K562 (cell line): ENCODE measurements around the gene EXOC2. TPM values are rescaled to one million over a fixed set of nuclear protein-coding genes. Genes with fewer than 3 reads are reported as not detected.

ENCODE experiments used
- ATAC-seq: fragments of 200-7000 bp; cut with Tn5 transposase; 3 replicates; pipeline ENCODE4 v1.9.1; 2020; ENCODE audit warnings: moderate library complexity
- BruUV-seq: library from RNA; stranded (reverse); fragments of 400-500 nt; replicated peaks from 2 replicates; lab custom pipeline; 2021; lab: Mats Ljungman, UMichigan
- CTCF ChIA-PET: fragments of 300-600 bp; formaldehyde crosslinking; extraction: SDS; loops from one replicate; lab custom pipeline; 2021; ENCODE audit warnings: low intra/inter-chr PET ratio; lab: Yijun Ruan, JAX
- POLR2A ChIA-PET: fragments of 300-600, 350-650 bp; sonication (Branson Sonifier 250); formaldehyde crosslinking; extraction: SDS; loops from one replicate; lab custom pipeline; 2021; ENCODE audit warnings: antibody characterized with exemption, inconsistent platforms; lab: Yijun Ruan, JAX
- DNase-seq, 4 experiments: peaks; one replicate each; pipeline versions ENCODE4 v3.0.0 to v3.0.0-alpha.2; 2011 to 2018; ENCODE audit warnings: low spot score in 3 of 4, mixed read lengths in 3 of 4; ENCODE audit errors: extremely low read depth in 1 of 4
- FAIRE-seq: peaks from 2 replicates; lab custom pipeline; 2011; peaks lifted over from hg19 to GRCh38; lab: Jason Lieb, UNC
- H2AFZ ChIP-seq: 2 replicates; pipeline ENCODE4 v1.6.0; 2011; ENCODE audit warnings: low read depth, low read length, control low read depth, inconsistent platforms
- H3K27ac ChIP-seq: fragments of 200-600 bp; 3 replicates; pipeline ENCODE4 v1.8.0; 2011; ENCODE audit warnings: low read depth, mild to moderate bottlenecking, control low read depth, inconsistent platforms, low read length, moderate library complexity, mixed read lengths; ENCODE audit errors: extremely low read depth
- H3K27me3 ChIP-seq, 2 experiments: fragments of 300-600 bp in 1 of 2; 2 replicates in 1 of 2; 3 replicates in 1 of 2; pipeline versions ENCODE4 v1.6.0 to v1.8.0; 2011; ENCODE audit warnings: inconsistent platforms in 2 of 2, low read length in 2 of 2, mild to moderate bottlenecking in 1 of 2, mixed read lengths in 1 of 2, moderate library complexity in 1 of 2; ENCODE audit not compliant: control insufficient read depth in 2 of 2, insufficient read depth in 2 of 2
- H3K36me3 ChIP-seq: fragments of 300-600 bp; 3 replicates; pipeline ENCODE4 v1.8.0; 2011; ENCODE audit warnings: mild to moderate bottlenecking, low read length, inconsistent platforms; ENCODE audit not compliant: control insufficient read depth, insufficient read depth
- H3K4me1 ChIP-seq, 2 experiments: fragments of 200-600 bp in 1 of 2; replicated peaks in 1 of 2; 2 replicates in 1 of 2; 3 replicates in 1 of 2; pipeline versions ENCODE4 v1.5.1 to v1.8.0; 2011; ENCODE audit warnings: inconsistent platforms in 2 of 2, low read length in 2 of 2, mild to moderate bottlenecking in 1 of 2, mixed read lengths in 1 of 2, moderate library complexity in 1 of 2; ENCODE audit not compliant: control insufficient read depth in 2 of 2, insufficient read depth in 2 of 2
- H3K4me2 ChIP-seq: 2 replicates; pipeline ENCODE4 v1.6.1; 2011; ENCODE audit warnings: low read length, control low read depth, inconsistent platforms, mixed read lengths; ENCODE audit not compliant: insufficient read depth
- H3K4me3 ChIP-seq: fragments of 200-600 bp; sonication (generic), shearing (Covaris generic); 2 replicates; pipeline ENCODE4 v1.5.1; 2016; ENCODE audit warnings: control low read depth, inconsistent platforms
- H3K79me2 ChIP-seq: fragments of 200-600 bp; 3 replicates; pipeline ENCODE4 v1.8.0; 2011; ENCODE audit warnings: low read length, inconsistent platforms; ENCODE audit not compliant: control insufficient read depth, insufficient read depth
- H3K9ac ChIP-seq, 2 experiments: 2 replicates each; pipeline versions ENCODE4 v1.6.0 to v1.6.1; 2011; ENCODE audit warnings: low read depth in 2 of 2, low read length in 2 of 2, control low read depth in 1 of 2, inconsistent platforms in 1 of 2, mild to moderate bottlenecking in 1 of 2, mixed read lengths in 1 of 2; ENCODE audit not compliant: insufficient read depth in 1 of 2
- H3K9me1 ChIP-seq: one replicate; pipeline ENCODE4 v1.6.0; 2011; ENCODE audit warnings: inconsistent platforms, mild to moderate bottlenecking, low read length, moderate library complexity; ENCODE audit not compliant: control insufficient read depth, insufficient read depth
- H3K9me3 ChIP-seq: replicated peaks from 2 replicates; pipeline ENCODE4 v1.5.1; 2011; ENCODE audit warnings: low read depth, low read length, inconsistent platforms; ENCODE audit not compliant: control insufficient read depth, insufficient read depth
- H4K20me1 ChIP-seq: replicated peaks from 2 replicates; pipeline ENCODE4 v1.6.1; 2011; ENCODE audit warnings: low read length, inconsistent platforms, mixed read lengths; ENCODE audit not compliant: control insufficient read depth, insufficient read depth
- ATF7 ChIP-seq: fragments of 450-650 bp; IDR thresholded peaks from 2 replicates; pipeline ENCODE4 v1.7.1; 2014; ENCODE audit warnings: mild to moderate bottlenecking, moderate library complexity
- BDP1 ChIP-seq: IDR thresholded peaks from 3 replicates; pipeline ENCODE4 v1.6.1; 2011; ENCODE audit not compliant: insufficient read length, insufficient read depth
- CBX5 ChIP-seq: IDR thresholded peaks from 2 replicates; pipeline ENCODE4 v1.6.1; 2014; ENCODE audit warnings: low read depth, borderline replicate concordance
- FOSL1 ChIP-seq: fragments of 200-800 bp; sonication (Bioruptor generic); conservative IDR thresholded peaks from 2 replicates; pipeline ENCODE4 v1.6.1; 2016; ENCODE audit warnings: missing genetic modification characterization, missing compliant biosample characterization
- FOXK2 ChIP-seq, 2 experiments: fragments of 450-650 bp; IDR thresholded peaks in 1 of 2; conservative IDR thresholded peaks in 1 of 2; 2 replicates each; pipeline ENCODE4 v1.6.1; 2016; ENCODE audit warnings: low read depth in 2 of 2, mild to moderate bottlenecking in 1 of 2
- MAFG ChIP-seq: fragments of 450-650 bp; conservative IDR thresholded peaks from 2 replicates; pipeline ENCODE4 v1.6.1; 2016; ENCODE audit warnings: missing genetic modification characterization, missing compliant biosample characterization
- MEIS2 ChIP-seq: fragments of 450-650 bp; IDR thresholded peaks from 2 replicates; pipeline ENCODE4 v1.6.1; 2014; ENCODE audit warnings: mild to moderate bottlenecking; ENCODE audit not compliant: partially characterized antibody
- NFE2 ChIP-seq: IDR thresholded peaks from 2 replicates; pipeline ENCODE4 v1.6.1; 2014; ENCODE audit warnings: antibody characterized with exemption, low read depth
- SOX6 ChIP-seq: fragments of 450-650 bp; IDR thresholded peaks from 2 replicates; pipeline ENCODE4 v1.6.1; 2014; ENCODE audit warnings: mild to moderate bottlenecking
- ZNF77 ChIP-seq: fragments of 250-450 bp; sonication (Bioruptor Pico); IDR thresholded peaks from 2 replicates; pipeline ENCODE4 v1.5.0; 2020
- WGBS: fragments of 100-300 bp; shearing (Covaris generic); methylation state at CpG from one replicate; pipeline ENCODE4 v1.1.6; 2016; ENCODE audit warnings: low coverage, mixed read lengths; ENCODE audit not compliant: insufficient coverage; ENCODE audit errors: missing lambda C conversion rate; 5-methylcytosine and 5-hydroxymethylcytosine counted together
- in situ Hi-C: fragments of 300-500 bp; cut with MboI; formaldehyde crosslinking; loops from 4 replicates; pipeline ENCODE4 v1.15.0; 2018; ENCODE audit warnings: inconsistent platforms, mixed read lengths
- intact Hi-C: fragments of 100-400 bp; cut with micrococcal nuclease; formaldehyde crosslinking; loops from 2 replicates; pipeline ENCODE4 v1.14.2; 2022
- polyA plus RNA-seq, 8 experiments: library from polyadenylated mRNA; depleted of rRNA in 4 of 8; stranded (reverse) in 5 of 8; unstranded in 3 of 8; fragments of >200 nt; fragmentation: Nextera tagmentation in 2 of 8; fragmentation: Illumina TruSeq in 1 of 8; extraction: Ambion mirVana in 2 of 8; extraction: Trizol in 1 of 8; gene quantifications; 2 replicates each; pipeline versions ENCODE4 v1.2.1 to v1.2.3, GENCODE V29; 2011 to 2014; ENCODE audit warnings: inconsistent platforms in 1 of 8, missing spikeins in 1 of 8
- total RNA-seq, 7 experiments: library from RNA; depleted of rRNA in 6 of 7; stranded (reverse); fragments of >200 nt in 6 of 7; fragmentation: Illumina TruSeq in 2 of 7; extraction: Trizol in 2 of 7; gene quantifications; 2 replicates each; pipeline versions ENCODE4 v1.2.1 to v1.2.3, GENCODE V29; 2011 to 2021; ENCODE audit warnings: low replicate concordance in 1 of 7
- TF ChIP-seq, protein P1 (sequence below): fragments of 450-650 bp; IDR thresholded peaks from 2 replicates; pipeline ENCODE4 v1.6.1; 2017; ENCODE audit warnings: antibody characterized with exemption, mild to moderate bottlenecking
- TF ChIP-seq, protein P2 (sequence below): fragments of 250-450 bp; sonication (Bioruptor Pico); IDR thresholded peaks from 2 replicates; pipeline ENCODE4 v1.4.0; 2020

EXOC2 gene
- total and polyA plus RNA-seq, 9 of the 15 experiments (the other 6 are each of a cell fraction or from before 2014, with no cell fraction given), result 12.2 to 30.2 (median 24.2) TPM

DNA sequence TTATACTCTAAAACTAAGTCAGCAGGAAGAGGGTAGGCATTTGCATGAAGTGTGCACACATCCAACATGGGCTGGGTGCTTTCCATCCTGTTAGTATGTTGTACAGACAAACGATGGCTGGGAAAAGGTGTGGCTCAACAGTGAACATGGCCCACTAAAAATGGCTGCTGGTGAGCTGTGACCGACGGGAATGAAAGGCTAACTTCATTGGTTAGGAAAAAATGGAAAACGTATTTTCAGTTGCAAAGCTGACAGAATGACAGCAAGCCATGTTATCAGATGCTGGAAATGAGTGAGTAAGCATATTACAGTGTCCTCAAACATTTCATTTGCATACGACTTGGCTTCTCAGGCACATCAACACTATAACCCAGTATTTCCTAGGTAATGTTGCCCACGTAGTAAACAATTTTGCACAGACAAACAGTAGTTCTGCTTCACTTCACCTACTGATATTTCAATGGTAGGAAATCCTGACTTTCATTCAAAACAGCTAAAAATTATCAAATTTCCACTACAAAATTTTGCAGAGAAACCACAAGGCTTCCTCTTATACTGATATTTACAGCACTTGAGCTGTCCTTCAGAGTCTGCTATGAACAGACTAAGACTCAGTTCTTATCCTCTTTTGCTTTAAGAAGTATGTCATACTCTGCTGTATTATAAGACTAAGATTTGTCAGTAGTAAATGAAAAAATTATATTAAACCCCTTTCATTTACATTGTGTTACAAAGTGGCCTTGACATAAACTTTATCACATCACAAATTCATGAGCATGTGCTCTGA is 202.5 kb downstream of the EXOC2 start:
- Histone ChIP-seq H3K4me2 (peak overlapping the region; percentile 33; the same call in 1 of the 2 replicates), H4K20me1 (no peaks in the 10 kb centered on the region), H3K9me3 (no peaks in the 10 kb centered on the region), H3K79me2 (no peaks in the 10 kb centered on the region), H3K4me1 (peaks cover 0 to 7% of the 10 kb centered on the region in 2 experiments; a peak in 3 of 5 replicates), H3K27ac (peak overlapping the region; percentile 40; the same call in 2 of the 3 replicates), H3K27me3 (no peaks in the 10 kb centered on the region), H3K36me3 (no peaks in the 10 kb centered on the region; the same call in 2 of the 3 replicates), H3K4me3 (no peak overlapping the region), H3K9ac (no peak overlapping the region), H3K9me1 (no peaks in the 10 kb centered on the region), H2AFZ (peak overlapping the region; percentile 57)
- CTCF ChIA-PET, result no interaction called here
- no TSS peak for BruUV-seq
- FAIRE-seq, result peak; percentile 42
- intact Hi-C loops, result no loop called here
- ATAC-seq, result peak; percentile 92
- POLR2A ChIA-PET, result interaction anchor here (0.6 to 1.3 kb wide), 3 partner anchors 10 to 16 kb away, joined by 3 read pairs; no protein-coding TSS in a partner anchor
- in situ Hi-C loops, result no loop called here
- 10% methylated on average over 6 of the region's 6 CpGs for WGBS
- DNase-seq, result peak in 2 of 4 experiments; percentile 17 to 49
- peak; percentile 73 for TF ChIP-seq MEIS2
- no peak for TF ChIP-seq ZNF77 (CRISPR knock-in tag)
- TF ChIP-seq ATF7, result peak; percentile 44; the same call in 1 of the 2 replicates
- TF ChIP-seq, protein P1, sequence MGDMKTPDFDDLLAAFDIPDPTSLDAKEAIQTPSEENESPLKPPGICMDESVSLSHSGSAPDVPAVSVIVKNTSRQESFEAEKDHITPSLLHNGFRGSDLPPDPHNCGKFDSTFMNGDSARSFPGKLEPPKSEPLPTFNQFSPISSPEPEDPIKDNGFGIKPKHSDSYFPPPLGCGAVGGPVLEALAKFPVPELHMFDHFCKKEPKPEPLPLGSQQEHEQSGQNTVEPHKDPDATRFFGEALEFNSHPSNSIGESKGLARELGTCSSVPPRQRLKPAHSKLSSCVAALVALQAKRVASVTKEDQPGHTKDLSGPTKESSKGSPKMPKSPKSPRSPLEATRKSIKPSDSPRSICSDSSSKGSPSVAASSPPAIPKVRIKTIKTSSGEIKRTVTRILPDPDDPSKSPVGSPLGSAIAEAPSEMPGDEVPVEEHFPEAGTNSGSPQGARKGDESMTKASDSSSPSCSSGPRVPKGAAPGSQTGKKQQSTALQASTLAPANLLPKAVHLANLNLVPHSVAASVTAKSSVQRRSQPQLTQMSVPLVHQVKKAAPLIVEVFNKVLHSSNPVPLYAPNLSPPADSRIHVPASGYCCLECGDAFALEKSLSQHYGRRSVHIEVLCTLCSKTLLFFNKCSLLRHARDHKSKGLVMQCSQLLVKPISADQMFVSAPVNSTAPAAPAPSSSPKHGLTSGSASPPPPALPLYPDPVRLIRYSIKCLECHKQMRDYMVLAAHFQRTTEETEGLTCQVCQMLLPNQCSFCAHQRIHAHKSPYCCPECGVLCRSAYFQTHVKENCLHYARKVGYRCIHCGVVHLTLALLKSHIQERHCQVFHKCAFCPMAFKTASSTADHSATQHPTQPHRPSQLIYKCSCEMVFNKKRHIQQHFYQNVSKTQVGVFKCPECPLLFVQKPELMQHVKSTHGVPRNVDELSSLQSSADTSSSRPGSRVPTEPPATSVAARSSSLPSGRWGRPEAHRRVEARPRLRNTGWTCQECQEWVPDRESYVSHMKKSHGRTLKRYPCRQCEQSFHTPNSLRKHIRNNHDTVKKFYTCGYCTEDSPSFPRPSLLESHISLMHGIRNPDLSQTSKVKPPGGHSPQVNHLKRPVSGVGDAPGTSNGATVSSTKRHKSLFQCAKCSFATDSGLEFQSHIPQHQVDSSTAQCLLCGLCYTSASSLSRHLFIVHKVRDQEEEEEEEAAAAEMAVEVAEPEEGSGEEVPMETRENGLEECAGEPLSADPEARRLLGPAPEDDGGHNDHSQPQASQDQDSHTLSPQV, result peak; percentile 79
- 0 out of 2 replicates have a peak, but pooled peaks have one; percentile 21 for TF ChIP-seq FOSL1 (tag)
- TF ChIP-seq, protein P2, sequence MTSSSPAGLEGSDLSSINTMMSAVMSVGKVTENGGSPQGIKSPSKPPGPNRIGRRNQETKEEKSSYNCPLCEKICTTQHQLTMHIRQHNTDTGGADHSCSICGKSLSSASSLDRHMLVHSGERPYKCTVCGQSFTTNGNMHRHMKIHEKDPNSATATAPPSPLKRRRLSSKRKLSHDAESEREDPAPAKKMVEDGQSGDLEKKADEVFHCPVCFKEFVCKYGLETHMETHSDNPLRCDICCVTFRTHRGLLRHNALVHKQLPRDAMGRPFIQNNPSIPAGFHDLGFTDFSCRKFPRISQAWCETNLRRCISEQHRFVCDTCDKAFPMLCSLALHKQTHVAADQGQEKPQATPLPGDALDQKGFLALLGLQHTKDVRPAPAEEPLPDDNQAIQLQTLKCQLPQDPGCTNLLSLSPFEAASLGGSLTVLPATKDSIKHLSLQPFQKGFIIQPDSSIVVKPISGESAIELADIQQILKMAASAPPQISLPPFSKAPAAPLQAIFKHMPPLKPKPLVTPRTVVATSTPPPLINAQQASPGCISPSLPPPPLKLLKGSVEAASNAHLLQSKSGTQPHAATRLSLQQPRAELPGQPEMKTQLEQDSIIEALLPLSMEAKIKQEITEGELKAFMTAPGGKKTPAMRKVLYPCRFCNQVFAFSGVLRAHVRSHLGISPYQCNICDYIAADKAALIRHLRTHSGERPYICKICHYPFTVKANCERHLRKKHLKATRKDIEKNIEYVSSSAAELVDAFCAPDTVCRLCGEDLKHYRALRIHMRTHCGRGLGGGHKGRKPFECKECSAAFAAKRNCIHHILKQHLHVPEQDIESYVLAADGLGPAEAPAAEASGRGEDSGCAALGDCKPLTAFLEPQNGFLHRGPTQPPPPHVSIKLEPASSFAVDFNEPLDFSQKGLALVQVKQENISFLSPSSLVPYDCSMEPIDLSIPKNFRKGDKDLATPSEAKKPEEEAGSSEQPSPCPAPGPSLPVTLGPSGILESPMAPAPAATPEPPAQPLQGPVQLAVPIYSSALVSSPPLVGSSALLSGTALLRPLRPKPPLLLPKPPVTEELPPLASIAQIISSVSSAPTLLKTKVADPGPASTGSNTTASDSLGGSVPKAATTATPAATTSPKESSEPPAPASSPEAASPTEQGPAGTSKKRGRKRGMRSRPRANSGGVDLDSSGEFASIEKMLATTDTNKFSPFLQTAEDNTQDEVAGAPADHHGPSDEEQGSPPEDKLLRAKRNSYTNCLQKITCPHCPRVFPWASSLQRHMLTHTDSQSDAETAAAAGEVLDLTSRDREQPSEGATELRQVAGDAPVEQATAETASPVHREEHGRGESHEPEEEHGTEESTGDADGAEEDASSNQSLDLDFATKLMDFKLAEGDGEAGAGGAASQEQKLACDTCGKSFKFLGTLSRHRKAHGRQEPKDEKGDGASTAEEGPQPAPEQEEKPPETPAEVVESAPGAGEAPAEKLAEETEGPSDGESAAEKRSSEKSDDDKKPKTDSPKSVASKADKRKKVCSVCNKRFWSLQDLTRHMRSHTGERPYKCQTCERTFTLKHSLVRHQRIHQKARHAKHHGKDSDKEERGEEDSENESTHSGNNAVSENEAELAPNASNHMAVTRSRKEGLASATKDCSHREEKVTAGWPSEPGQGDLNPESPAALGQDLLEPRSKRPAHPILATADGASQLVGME (CRISPR knock-in tag), result no peak
- peak; percentile 25; the same call in 1 of the 2 replicates for TF ChIP-seq SOX6
- peak; percentile 91 for TF ChIP-seq MAFG (tag)
- peak in 1 of 2 experiments; percentile 43; a peak in 1 of 4 replicates for TF ChIP-seq FOXK2 (conservative IDR thresholded peaks at IDR 0.05 in 1 of 2, IDR thresholded peaks at IDR 0.05 in 1 of 2; ENCODE audit: low read depth in 2 of 2)
- TF ChIP-seq BDP1, result no peak
- peak; percentile 92 for TF ChIP-seq NFE2
- no peak for TF ChIP-seq CBX5
